Osteoblast (primary cell): ENCODE measurements around the gene XYLT2. TPM values are rescaled to one million over a fixed set of nuclear protein-coding genes. Genes with fewer than 3 reads are reported as not detected.

Source experiments
- DNase-seq: peaks from one replicate; pipeline ENCODE4 v3.0.0; 2011; ENCODE audit warnings: low spot score, mixed read lengths; ENCODE audit not compliant: insufficient read length; ENCODE audit errors: missing footprints
- H2AFZ ChIP-seq: 2 replicates; pipeline ENCODE4 v1.6.0; 2011; ENCODE audit warnings: mild to moderate bottlenecking, low read length
- H3K27ac ChIP-seq: 2 replicates; pipeline ENCODE4 v1.5.1; 2011; ENCODE audit warnings: mild to moderate bottlenecking, low read depth, low read length, moderate library complexity
- H3K27me3 ChIP-seq: 2 replicates; pipeline ENCODE4 v1.6.0; 2012; ENCODE audit warnings: mild to moderate bottlenecking, control low read depth, inconsistent platforms, low read length, moderate library complexity; ENCODE audit not compliant: insufficient read depth
- H3K36me3 ChIP-seq: 2 replicates; pipeline ENCODE4 v1.5.1; 2011; ENCODE audit warnings: mild to moderate bottlenecking, low read length, control low read depth, moderate library complexity; ENCODE audit not compliant: insufficient read depth
- H3K4me1 ChIP-seq: 2 replicates; pipeline ENCODE4 v1.5.1; 2011; ENCODE audit warnings: mild to moderate bottlenecking, low read length, control low read depth, moderate library complexity; ENCODE audit not compliant: insufficient read depth
- H3K4me2 ChIP-seq: 2 replicates; pipeline ENCODE4 v1.6.0; 2011; ENCODE audit warnings: mild to moderate bottlenecking, low read length; ENCODE audit not compliant: insufficient read depth
- H3K4me3 ChIP-seq: fragments of 200-600 bp; sonication (generic); 3 replicates; pipeline ENCODE4 v1.5.1; 2012; ENCODE audit warnings: mild to moderate bottlenecking, low read length, inconsistent platforms; ENCODE audit not compliant: insufficient read depth
- H3K79me2 ChIP-seq: 2 replicates; pipeline ENCODE4 v1.6.0; 2012; ENCODE audit warnings: mild to moderate bottlenecking, low read length, control low read depth, inconsistent platforms; ENCODE audit not compliant: insufficient read depth
- H3K9me3 ChIP-seq: 2 replicates; pipeline ENCODE4 v1.5.1; 2011; ENCODE audit warnings: low read depth, low read length, control low read depth
- H4K20me1 ChIP-seq: 2 replicates; pipeline ENCODE4 v1.6.0; 2012; ENCODE audit warnings: mild to moderate bottlenecking, low read length, control low read depth; ENCODE audit not compliant: insufficient read depth
- CTCF ChIP-seq: IDR thresholded peaks from 2 replicates; pipeline ENCODE4 v1.5.1; 2011; ENCODE audit warnings: mild to moderate bottlenecking, low read depth, low read length, moderate library complexity; ENCODE audit errors: extremely low read depth
- total RNA-seq: library from RNA; depleted of rRNA; stranded (reverse); fragments of >200 nt; gene quantifications from 2 replicates; pipeline ENCODE4 v1.2.3, GENCODE V29; 2012

XYLT2 gene
- total RNA-seq, 1 donor, result 40.5 TPM

- no peak overlapping the region for H3K4me2 ChIP-seq
- H3K27ac ChIP-seq, result no peak overlapping the region
- no peak overlapping the region for H2AFZ ChIP-seq
- H3K79me2 ChIP-seq, result peaks cover 39% of the 10 kb centered on the region
- peaks cover 24% of the 10 kb centered on the region for H4K20me1 ChIP-seq
- no peaks in the 10 kb centered on the region for H3K9me3 ChIP-seq
- DNase-seq, result no peak
- H3K4me3 ChIP-seq, result no peak overlapping the region
- peaks cover 20% of the 10 kb centered on the region for H3K4me1 ChIP-seq
- TF ChIP-seq CTCF, result no peak
- H3K36me3 ChIP-seq, result peaks cover 41% of the 10 kb centered on the region
- no peaks in the 10 kb centered on the region for H3K27me3 ChIP-seq
Observed at GRCh38 chr17:50370052-50370451, 24.1 kb downstream of the XYLT2 start.

GRCh38 chr17:50371526-50371925, 25.6 kb downstream of the XYLT2 start:
- Histone ChIP-seq H3K4me1 (peaks cover 20% of the 10 kb centered on the region), H3K4me3 (peak overlapping the region; percentile 96), H3K9me3 (no peaks in the 10 kb centered on the region), H3K27ac (peak overlapping the region; percentile 8), H2AFZ (no peak overlapping the region), H3K4me2 (peak overlapping the region; percentile 100), H4K20me1 (peaks cover 16% of the 10 kb centered on the region), H3K27me3 (no peaks in the 10 kb centered on the region), H3K36me3 (peaks cover 39% of the 10 kb centered on the region), H3K79me2 (peaks cover 39% of the 10 kb centered on the region)
- DNase-seq, result no peak
- TF ChIP-seq CTCF, result no peak

GRCh38 chr17:50372222-50372757, 26.4 kb downstream of the XYLT2 start:
- Histone ChIP-seq H3K36me3 (peaks cover 39% of the 10 kb centered on the region), H2AFZ (peak overlapping the region; percentile 99), H3K4me1 (peaks cover 20% of the 10 kb centered on the region), H3K4me2 (peak overlapping the region; percentile 100), H3K27ac (peak overlapping the region; percentile 97), H3K27me3 (no peaks in the 10 kb centered on the region), H4K20me1 (peaks cover 16% of the 10 kb centered on the region), H3K79me2 (peaks cover 39% of the 10 kb centered on the region), H3K9me3 (no peaks in the 10 kb centered on the region), H3K4me3 (peak overlapping the region; percentile 96)
- no peak for DNase-seq
- TF ChIP-seq CTCF, result no peak

GRCh38 chr17:50372758-50373556, 27.0 kb downstream of the XYLT2 start, which contains the start of the genes EME1 and MRPL27:
TSS of gene EME1 (plus strand) at chr17:50373229. CDS start at chr17:50375209, 1,980 bp downstream.
TSS of gene MRPL27 (minus strand) at chr17:50373184. CDS start at chr17:50373170, 14 bp downstream.
- H3K36me3 ChIP-seq, result peaks cover 35% of the 10 kb centered on the region
- H3K4me3 ChIP-seq, result peak within 1 kb of the TSS; percentile 96
- peaks cover 20% of the 10 kb centered on the region for H3K4me1 ChIP-seq
- peak; percentile 98 for DNase-seq
- peak within 1 kb of the TSS; percentile 99 for H2AFZ ChIP-seq
- H3K4me2 ChIP-seq, result peak within 1 kb of the TSS; percentile 100
- peaks cover 39% of the 10 kb centered on the region for H3K79me2 ChIP-seq
- no peaks in the 10 kb centered on the region for H3K9me3 ChIP-seq
- no peak for TF ChIP-seq CTCF
- H3K27ac ChIP-seq, result peak within 1 kb of the TSS; percentile 97
- peaks cover 16% of the 10 kb centered on the region for H4K20me1 ChIP-seq
- H3K27me3 ChIP-seq, result no peaks in the 10 kb centered on the region
